ENCODE results near the gene NDUFS6.

The NDUFS6 gene

DNA sequence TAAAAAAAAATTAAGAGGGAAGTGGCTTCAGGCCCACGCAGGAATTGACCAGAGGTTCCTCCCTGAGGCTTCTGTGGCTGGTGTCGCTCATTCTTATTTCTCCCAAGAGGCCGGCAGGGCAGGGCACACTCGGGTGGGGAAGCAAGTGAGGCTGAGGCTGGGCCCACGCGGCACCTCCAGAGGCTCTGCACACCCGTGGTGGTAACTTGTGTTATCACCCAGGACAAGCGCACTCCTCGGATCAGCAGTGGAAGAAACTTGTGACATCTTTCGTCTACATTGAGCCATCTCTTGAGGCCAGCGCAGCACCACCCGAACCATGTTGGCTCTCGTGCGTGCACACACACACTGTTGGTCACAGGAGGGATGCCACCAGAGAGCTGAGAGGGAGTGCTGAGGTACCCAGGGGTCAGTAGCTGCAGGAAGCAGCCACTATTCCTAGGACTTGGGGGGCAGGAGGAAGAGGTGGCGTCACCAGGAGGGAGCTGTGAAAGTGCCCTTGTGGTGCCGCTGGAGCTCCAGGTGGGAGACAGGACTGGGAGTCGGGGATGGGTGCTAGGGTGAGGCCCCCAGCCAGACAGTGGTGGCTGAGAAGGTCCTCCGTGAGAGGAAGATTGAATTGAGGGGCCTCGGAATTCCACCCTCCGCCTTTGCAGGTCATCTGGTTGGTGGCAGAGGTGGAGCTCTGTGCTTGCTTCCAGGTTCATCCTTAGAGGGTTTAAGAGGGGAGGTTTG lies 6.4 kb downstream of the NDUFS6 start:
- no CpG with 5 or more reads among the region's 20 CpGs for WGBS (ENCODE audit: extremely low coverage, insufficient coverage, low lambda C conversion rate)
- H3K9ac ChIP-seq (ENCODE audit: low read length) = no peak overlapping the region
- no peak overlapping the region for H3K27ac ChIP-seq (ENCODE audit: low read depth, low read length)

DNA sequence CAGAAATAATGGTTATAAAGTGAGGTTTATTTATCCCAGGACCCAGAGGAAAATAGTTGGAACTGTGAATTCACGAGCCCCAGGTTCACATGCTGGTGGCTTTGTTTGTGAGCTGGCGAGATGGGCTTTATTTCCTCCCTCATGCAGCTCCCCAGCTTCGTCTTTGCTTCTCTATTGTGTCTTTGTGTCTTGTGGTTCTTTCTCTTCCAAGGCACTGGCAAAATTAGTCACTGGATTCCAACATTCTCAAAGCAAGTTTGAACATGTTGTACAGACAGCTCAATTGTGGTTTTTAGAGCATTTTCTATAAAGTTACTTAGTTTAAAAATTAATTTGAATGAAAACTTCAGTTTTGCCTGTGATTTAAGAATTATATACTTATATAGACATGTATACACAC lies 7.2 kb downstream of the NDUFS6 start:
- no peak for DNase-seq
- no peak overlapping the region for H2AK5ac ChIP-seq (ENCODE audit: low read length)
- H3K18ac ChIP-seq (ENCODE audit: low read length) = no peak overlapping the region
- WGBS (ENCODE audit: extremely low coverage, insufficient coverage, low lambda C conversion rate) = no CpG with 5 or more reads among the region's 3 CpGs
- no peak overlapping the region for H3K9ac ChIP-seq (ENCODE audit: low read length)
- no peak overlapping the region for H4K8ac ChIP-seq (ENCODE audit: low read depth, low read length)
- H3K56ac ChIP-seq (ENCODE audit: low read length) = no peak overlapping the region
- peaks cover 16% of the 10 kb centered on the region for H3K36me3 ChIP-seq (ENCODE audit: control insufficient read depth, insufficient read depth, low read length)
- H2BK5ac ChIP-seq (ENCODE audit: low read length) = no peak overlapping the region
- peaks cover 25% of the 10 kb centered on the region for H3K79me1 ChIP-seq (ENCODE audit: low read length)
- no peak overlapping the region for H4K5ac ChIP-seq (ENCODE audit: low read length)
- no peak overlapping the region for H3K4me2 ChIP-seq (ENCODE audit: low read length)
- no peak overlapping the region for H3K27ac ChIP-seq (ENCODE audit: low read depth, low read length)
- H3K27me3 ChIP-seq (ENCODE audit: insufficient read depth, low read length, poor library complexity) = no peaks in the 10 kb centered on the region
- H3K79me2 ChIP-seq (ENCODE audit: control insufficient read depth, insufficient read depth, low read length) = peaks cover 48% of the 10 kb centered on the region
- H2BK15ac ChIP-seq (replicated peaks; ENCODE audit: low read depth) = no peak overlapping the region
- H2BK120ac ChIP-seq (ENCODE audit: low read depth, low read length) = no peak overlapping the region
- no peak overlapping the region for H3K4ac ChIP-seq (ENCODE audit: low read depth, low read length)
- no peaks in the 10 kb centered on the region for H3K4me1 ChIP-seq (ENCODE audit: control insufficient read depth, low read depth, low read length)
- H3K4me3 ChIP-seq (ENCODE audit: low read length) = no peak overlapping the region
- no peak overlapping the region for H3K23ac ChIP-seq (ENCODE audit: low read length)

More for the DNA sequence above, 6.4 kb downstream of the NDUFS6 start:
- H3K56ac ChIP-seq (ENCODE audit: low read length) = no peak overlapping the region
- H2BK120ac ChIP-seq (ENCODE audit: low read depth, low read length) = no peak overlapping the region
- H3K4me2 ChIP-seq (ENCODE audit: low read length) = no peak overlapping the region
- H3K36me3 ChIP-seq (ENCODE audit: control insufficient read depth, insufficient read depth, low read length) = peaks cover 19% of the 10 kb centered on the region
- H3K4ac ChIP-seq (ENCODE audit: low read depth, low read length) = no peak overlapping the region
- H3K18ac ChIP-seq (ENCODE audit: low read length) = no peak overlapping the region
- H3K4me3 ChIP-seq (ENCODE audit: low read length) = no peak overlapping the region
- peaks cover 55% of the 10 kb centered on the region for H3K79me2 ChIP-seq (ENCODE audit: control insufficient read depth, insufficient read depth, low read length)
- DNase-seq = no peak
- no peak overlapping the region for H4K8ac ChIP-seq (ENCODE audit: low read depth, low read length)
- no peaks in the 10 kb centered on the region for H3K4me1 ChIP-seq (ENCODE audit: control insufficient read depth, low read depth, low read length)
- H3K23ac ChIP-seq (ENCODE audit: low read length) = no peak overlapping the region
- H3K79me1 ChIP-seq (ENCODE audit: low read length) = peaks cover 29% of the 10 kb centered on the region
- no peaks in the 10 kb centered on the region for H3K27me3 ChIP-seq (ENCODE audit: insufficient read depth, low read length, poor library complexity)
- H2AK5ac ChIP-seq (ENCODE audit: low read length) = no peak overlapping the region
- no peak overlapping the region for H4K5ac ChIP-seq (ENCODE audit: low read length)
- no peak overlapping the region for H2BK15ac ChIP-seq (replicated peaks; ENCODE audit: low read depth)
- no peak overlapping the region for H2BK5ac ChIP-seq (ENCODE audit: low read length)

DNA sequence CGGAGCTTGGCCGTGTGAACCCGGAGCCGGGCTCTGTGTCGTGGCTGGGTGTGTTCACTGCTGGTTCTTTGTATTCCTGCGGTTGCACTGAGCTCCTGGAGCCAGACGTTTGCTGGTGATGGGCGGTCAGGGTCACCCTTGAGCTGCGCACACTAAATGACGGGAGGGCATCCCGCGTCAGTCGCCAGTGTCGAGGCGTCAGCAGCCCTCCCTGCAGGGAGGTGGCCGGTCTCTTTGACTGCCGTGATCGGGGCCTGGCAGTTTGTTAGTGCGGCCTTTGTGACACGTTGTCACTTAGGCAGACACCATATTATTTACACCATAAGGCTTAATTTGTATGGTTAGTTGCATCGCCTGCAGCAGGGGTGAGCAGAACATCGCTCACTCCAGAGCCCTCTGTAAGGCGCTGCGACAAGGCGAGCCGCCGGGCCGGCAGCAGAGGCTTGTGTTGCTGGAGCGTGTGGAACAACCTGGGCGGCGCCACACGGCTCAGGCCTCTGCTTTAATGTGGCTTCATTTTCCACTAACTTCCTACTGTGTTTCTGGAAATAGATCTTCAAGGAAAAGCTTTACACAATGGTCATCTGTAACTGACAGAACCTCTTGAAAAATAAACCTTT lies 8.3 kb downstream of the NDUFS6 start:
- Histone ChIP-seq H4K8ac (ENCODE audit: low read depth, low read length) (no peak overlapping the region), H3K79me1 (ENCODE audit: low read length) (peaks cover 18% of the 10 kb centered on the region), H2AK5ac (ENCODE audit: low read length) (no peak overlapping the region), H3K4me3 (ENCODE audit: low read length) (no peak overlapping the region), H3K4me1 (ENCODE audit: control insufficient read depth, low read depth, low read length) (no peaks in the 10 kb centered on the region), H2BK120ac (ENCODE audit: low read depth, low read length) (no peak overlapping the region), H3K23ac (ENCODE audit: low read length) (no peak overlapping the region), H3K27me3 (ENCODE audit: insufficient read depth, low read length, poor library complexity) (no peaks in the 10 kb centered on the region), H3K4ac (ENCODE audit: low read depth, low read length) (no peak overlapping the region), H3K56ac (ENCODE audit: low read length) (no peak overlapping the region), H3K27ac (ENCODE audit: low read depth, low read length) (no peak overlapping the region), H3K18ac (ENCODE audit: low read length) (no peak overlapping the region), H3K9ac (ENCODE audit: low read length) (no peak overlapping the region), H2BK15ac (replicated peaks; ENCODE audit: low read depth) (no peak overlapping the region), H3K4me2 (ENCODE audit: low read length) (no peak overlapping the region), H3K79me2 (ENCODE audit: control insufficient read depth, insufficient read depth, low read length) (peaks cover 38% of the 10 kb centered on the region), H4K5ac (ENCODE audit: low read length) (no peak overlapping the region), H2BK5ac (ENCODE audit: low read length) (no peak overlapping the region), H3K36me3 (ENCODE audit: control insufficient read depth, insufficient read depth, low read length) (peaks cover 17% of the 10 kb centered on the region)
- no peak for DNase-seq
- no CpG with 5 or more reads among the region's 32 CpGs for WGBS (ENCODE audit: extremely low coverage, insufficient coverage, low lambda C conversion rate)

DNA sequence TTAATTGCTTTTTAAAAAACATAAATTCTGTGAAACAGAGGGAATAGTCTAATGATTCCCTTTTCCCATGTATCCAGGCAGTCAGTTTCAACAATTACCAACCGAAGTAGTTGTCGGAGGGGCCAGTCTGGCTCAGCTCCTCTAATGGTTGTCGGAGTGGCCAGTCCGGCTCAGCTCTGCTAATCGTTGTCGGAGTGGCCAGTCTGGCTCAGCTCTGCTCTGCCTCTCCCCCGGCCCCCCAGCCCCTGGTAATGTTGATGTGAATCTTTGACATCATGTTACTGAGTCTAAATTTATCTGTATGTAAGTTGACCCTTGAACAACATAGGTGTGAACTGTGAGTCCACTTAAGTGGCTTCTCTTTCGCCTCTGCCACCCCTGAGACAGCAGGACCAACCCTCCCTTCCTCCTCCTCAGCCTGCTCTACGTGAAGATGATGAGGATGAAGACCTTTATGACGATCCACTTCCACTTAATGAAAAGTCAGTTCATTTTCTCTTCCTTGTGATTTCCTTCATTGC lies 9.4 kb downstream of the NDUFS6 start:
- Histone ChIP-seq H3K56ac (ENCODE audit: low read length) (no peak overlapping the region), H3K4me2 (ENCODE audit: low read length) (no peak overlapping the region), H3K4me3 (ENCODE audit: low read length) (no peak overlapping the region), H4K8ac (ENCODE audit: low read depth, low read length) (no peak overlapping the region), H3K27me3 (ENCODE audit: insufficient read depth, low read length, poor library complexity) (no peaks in the 10 kb centered on the region), H3K36me3 (ENCODE audit: control insufficient read depth, insufficient read depth, low read length) (peaks cover 17% of the 10 kb centered on the region), H3K4me1 (ENCODE audit: control insufficient read depth, low read depth, low read length) (no peaks in the 10 kb centered on the region), H4K5ac (ENCODE audit: low read length) (no peak overlapping the region), H2BK15ac (replicated peaks; ENCODE audit: low read depth) (no peak overlapping the region), H3K79me2 (ENCODE audit: control insufficient read depth, insufficient read depth, low read length) (peaks cover 29% of the 10 kb centered on the region), H3K79me1 (ENCODE audit: low read length) (peaks cover 16% of the 10 kb centered on the region), H3K9ac (ENCODE audit: low read length) (no peak overlapping the region), H2BK5ac (ENCODE audit: low read length) (no peak overlapping the region), H3K27ac (ENCODE audit: low read depth, low read length) (no peak overlapping the region), H3K18ac (ENCODE audit: low read length) (no peak overlapping the region), H3K4ac (ENCODE audit: low read depth, low read length) (no peak overlapping the region), H2AK5ac (ENCODE audit: low read length) (no peak overlapping the region), H3K23ac (ENCODE audit: low read length) (no peak overlapping the region), H2BK120ac (ENCODE audit: low read depth, low read length) (no peak overlapping the region)
- WGBS (ENCODE audit: extremely low coverage, insufficient coverage, low lambda C conversion rate) = no CpG with 5 or more reads among the region's 10 CpGs
- DNase-seq = no peak

DNA sequence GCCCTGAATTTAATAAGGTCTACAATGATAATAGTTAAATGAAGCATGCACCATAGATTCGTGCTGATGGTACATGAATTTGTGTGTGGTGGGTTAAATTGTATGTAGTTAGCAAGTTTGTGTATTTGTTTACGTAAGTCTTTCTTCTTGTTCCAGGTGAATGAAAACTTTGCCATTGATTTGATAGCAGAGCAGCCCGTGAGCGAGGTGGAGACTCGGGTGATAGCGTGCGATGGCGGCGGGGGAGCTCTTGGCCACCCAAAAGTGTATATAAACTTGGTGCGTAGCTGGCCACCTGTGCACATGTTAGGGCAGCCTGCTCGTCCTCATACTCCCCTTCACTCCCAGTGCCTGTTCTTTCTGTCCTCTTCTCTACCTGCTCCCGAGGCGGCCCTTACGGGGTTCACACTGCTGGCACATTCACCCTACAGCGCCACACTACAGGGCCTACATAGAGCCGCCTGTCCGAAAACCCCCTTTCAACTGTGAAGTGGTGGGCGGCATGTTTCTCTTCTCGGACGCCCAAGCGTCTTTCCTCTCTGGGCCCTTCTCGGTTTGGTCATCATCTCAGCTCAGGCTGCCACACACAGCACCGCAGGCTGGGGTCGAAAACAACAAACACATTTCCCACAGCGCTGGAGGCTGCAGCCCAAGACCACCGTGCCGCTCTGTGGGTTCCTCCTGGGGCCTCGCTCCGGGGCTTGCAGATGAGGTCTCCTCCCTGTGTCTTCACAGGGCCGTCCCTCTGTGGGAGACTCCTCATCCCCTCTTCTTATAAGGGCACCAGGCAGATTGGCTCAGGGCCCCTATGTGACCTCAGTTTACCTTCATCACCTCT lies 13.2 kb downstream of the NDUFS6 start:
- no peak overlapping the region for H3K9ac ChIP-seq (ENCODE audit: low read length)
- no peak overlapping the region for H3K4me2 ChIP-seq (ENCODE audit: low read length)
- no peak overlapping the region for H3K4me3 ChIP-seq (ENCODE audit: low read length)
- no peaks in the 10 kb centered on the region for H3K27me3 ChIP-seq (ENCODE audit: insufficient read depth, low read length, poor library complexity)
- peaks cover 6% of the 10 kb centered on the region for H3K79me2 ChIP-seq (ENCODE audit: control insufficient read depth, insufficient read depth, low read length)
- no peak overlapping the region for H3K4ac ChIP-seq (ENCODE audit: low read depth, low read length)
- no peak for DNase-seq
- H4K5ac ChIP-seq (ENCODE audit: low read length) = no peak overlapping the region
- no peak overlapping the region for H3K23ac ChIP-seq (ENCODE audit: low read length)
- no peak overlapping the region for H2BK15ac ChIP-seq (replicated peaks; ENCODE audit: low read depth)
- H3K79me1 ChIP-seq (ENCODE audit: low read length) = peaks cover 11% of the 10 kb centered on the region
- H3K36me3 ChIP-seq (ENCODE audit: control insufficient read depth, insufficient read depth, low read length) = peaks cover 10% of the 10 kb centered on the region
- no peak overlapping the region for H2AK5ac ChIP-seq (ENCODE audit: low read length)
- 100% methylated on average over 2 of the region's 30 CpGs for WGBS (ENCODE audit: extremely low coverage, insufficient coverage, low lambda C conversion rate)
- H2BK120ac ChIP-seq (ENCODE audit: low read depth, low read length) = no peak overlapping the region
- no peak overlapping the region for H3K56ac ChIP-seq (ENCODE audit: low read length)
- no peaks in the 10 kb centered on the region for H3K4me1 ChIP-seq (ENCODE audit: control insufficient read depth, low read depth, low read length)
- no peak overlapping the region for H4K8ac ChIP-seq (ENCODE audit: low read depth, low read length)
- no peak overlapping the region for H2BK5ac ChIP-seq (ENCODE audit: low read length)
- no peak overlapping the region for H3K27ac ChIP-seq (ENCODE audit: low read depth, low read length)
- H3K18ac ChIP-seq (ENCODE audit: low read length) = no peak overlapping the region

Measured in mesendoderm (in vitro differentiated cells).